H9 (cell line): Measurements from ENCODE around the gene JAML. TPM values are rescaled to one million over a fixed set of nuclear protein-coding genes. Genes with fewer than 3 reads are reported as not detected.

Source experiments
- DNase-seq: peaks from one replicate; pipeline ENCODE4 v3.0.0-alpha.2; 2017
- H2AFZ ChIP-seq: one replicate; pipeline ENCODE4 v1.6.1; 2013; ENCODE audit warnings: mild to moderate bottlenecking, low read length, control low read depth, moderate library complexity
- H2AK5ac ChIP-seq: 2 replicates; pipeline ENCODE4 v1.6.1; 2013; ENCODE audit warnings: low read length, control low read depth, mixed read lengths; ENCODE audit not compliant: insufficient read length
- H2BK120ac ChIP-seq: one replicate; pipeline ENCODE4 v1.6.1; 2013; ENCODE audit warnings: low read depth, mild to moderate bottlenecking, low read length, control low read depth, inconsistent platforms; ENCODE audit not compliant: poor library complexity, severe bottlenecking
- H2BK12ac ChIP-seq: 2 replicates; pipeline ENCODE4 v1.6.1; 2013; ENCODE audit warnings: low read length, control low read depth, mixed read lengths, low read depth; ENCODE audit not compliant: insufficient read length
- H2BK15ac ChIP-seq: 2 replicates; pipeline ENCODE4 v1.6.1; 2013; ENCODE audit warnings: low read depth, low read length, control low read depth
- H2BK20ac ChIP-seq: one replicate; pipeline ENCODE4 v1.6.1; 2013; ENCODE audit warnings: low read depth, mild to moderate bottlenecking, low read length, control low read depth, inconsistent platforms; ENCODE audit not compliant: poor library complexity, severe bottlenecking
- H2BK5ac ChIP-seq: 2 replicates; pipeline ENCODE4 v1.6.1; 2013; ENCODE audit warnings: low read length, control low read depth, mixed read lengths; ENCODE audit not compliant: insufficient read length
- H3K14ac ChIP-seq: 2 replicates; pipeline ENCODE4 v1.6.1; 2013; ENCODE audit warnings: low read length, control low read depth; ENCODE audit not compliant: insufficient read depth
- H3K18ac ChIP-seq: 2 replicates; pipeline ENCODE4 v1.6.1; 2013; ENCODE audit warnings: low read depth, mild to moderate bottlenecking, mixed read lengths, low read length, control low read depth; ENCODE audit not compliant: insufficient read length
- H3K23ac ChIP-seq: 2 replicates; pipeline ENCODE4 v1.6.1; 2013; ENCODE audit warnings: low read length, control low read depth, mixed read lengths, low read depth; ENCODE audit not compliant: insufficient read length
- H3K23me2 ChIP-seq: 2 replicates; pipeline ENCODE4 v1.6.1; 2013; ENCODE audit warnings: low read depth, mild to moderate bottlenecking, mixed read lengths, low read length, control low read depth; ENCODE audit not compliant: insufficient read length, poor library complexity, severe bottlenecking
- H3K27ac ChIP-seq: 2 replicates; pipeline ENCODE4 v1.5.1; 2013; ENCODE audit warnings: low read length, control low read depth, mixed read lengths, low read depth; ENCODE audit not compliant: insufficient read length
- H3K27me3 ChIP-seq: 2 replicates; pipeline ENCODE4 v1.6.1; 2013; ENCODE audit warnings: low read length, control low read depth, inconsistent platforms; ENCODE audit not compliant: insufficient read depth
- H3K4ac ChIP-seq: 2 replicates; pipeline ENCODE4 v1.6.1; 2013; ENCODE audit warnings: low read depth, mild to moderate bottlenecking, control low read depth, inconsistent platforms, low read length, moderate library complexity
- H3K4me1 ChIP-seq: 2 replicates; pipeline ENCODE4 v1.6.1; 2013; ENCODE audit warnings: low read length, control low read depth, inconsistent platforms; ENCODE audit not compliant: insufficient read depth
- H3K4me2 ChIP-seq: 2 replicates; pipeline ENCODE4 v1.6.1; 2013; ENCODE audit warnings: low read length, control low read depth, mixed read lengths; ENCODE audit not compliant: insufficient read length, insufficient read depth
- H3K56ac ChIP-seq: 2 replicates; pipeline ENCODE4 v1.6.1; 2013; ENCODE audit warnings: low read depth, mild to moderate bottlenecking, mixed read lengths, low read length, control low read depth; ENCODE audit not compliant: insufficient read length
- H3K79me1 ChIP-seq: 2 replicates; pipeline ENCODE4 v1.6.1; 2013; ENCODE audit warnings: low read depth, mild to moderate bottlenecking, moderate library complexity, low read length, control low read depth, inconsistent platforms; ENCODE audit not compliant: insufficient read depth, poor library complexity, severe bottlenecking
- H3K79me2 ChIP-seq: 2 replicates; pipeline ENCODE4 v1.6.1; 2013; ENCODE audit warnings: low read length, control low read depth, inconsistent platforms; ENCODE audit not compliant: insufficient read depth
- H3K9ac ChIP-seq: 2 replicates; pipeline ENCODE4 v1.6.1; 2013; ENCODE audit warnings: low read length, control low read depth, mixed read lengths; ENCODE audit not compliant: insufficient read length; ENCODE audit errors: extremely low read depth
- H3K9me3 ChIP-seq: one replicate; pipeline ENCODE4 v1.6.1; 2013; ENCODE audit warnings: low read depth, low read length, inconsistent platforms; ENCODE audit not compliant: control insufficient read depth
- H3T11ph ChIP-seq: one replicate; pipeline ENCODE4 v1.6.1; 2013; ENCODE audit warnings: mild to moderate bottlenecking, low read length, control low read depth, inconsistent platforms
- H4K20me1 ChIP-seq: one replicate; pipeline ENCODE4 v1.6.1; 2013; ENCODE audit not compliant: control insufficient read depth, insufficient read length, insufficient read depth
- H4K5ac ChIP-seq: 2 replicates; pipeline ENCODE4 v1.6.1; 2013; ENCODE audit warnings: low read depth, mild to moderate bottlenecking, mixed read lengths, low read length, control low read depth; ENCODE audit not compliant: insufficient read length
- H4K8ac ChIP-seq: replicated peaks from 2 replicates; pipeline ENCODE4 v1.6.1; 2013; ENCODE audit warnings: low read length, control low read depth, mixed read lengths, low read depth; ENCODE audit not compliant: insufficient read length
- H4K91ac ChIP-seq: 2 replicates; pipeline ENCODE4 v1.6.1; 2013; ENCODE audit warnings: low read depth, mild to moderate bottlenecking, moderate library complexity, mixed read lengths, low read length, control low read depth; ENCODE audit not compliant: insufficient read length
- H3K27ac Mint-ChIP-seq, 3 experiments: 2 replicates in 2 of 3; 3 replicates in 1 of 3; pipeline ENCODE4 v1.8.0; 2020 to 2021; ENCODE audit warnings: mixed read lengths in 3 of 3, mild to moderate bottlenecking in 1 of 3, moderate library complexity in 1 of 3
- H3K27me3 Mint-ChIP-seq: 2 replicates; pipeline ENCODE4 v1.8.0; 2021; ENCODE audit warnings: low read depth, mild to moderate bottlenecking, moderate library complexity, mixed read lengths
- H3K36me3 Mint-ChIP-seq, 3 experiments: 2 replicates in 2 of 3; 3 replicates in 1 of 3; pipeline ENCODE4 v1.8.0; 2020 to 2021; ENCODE audit warnings: low read depth in 3 of 3, mixed read lengths in 3 of 3; ENCODE audit not compliant: insufficient read depth in 1 of 3
- H3K4me1 Mint-ChIP-seq, 2 experiments: 2 replicates each; pipeline ENCODE4 v1.8.0; 2020; ENCODE audit warnings: mixed read lengths in 2 of 2
- H3K4me3 Mint-ChIP-seq, 2 experiments: 2 replicates in 1 of 2; 3 replicates in 1 of 2; pipeline ENCODE4 v1.8.0; 2020 to 2021; ENCODE audit warnings: mild to moderate bottlenecking in 2 of 2, mixed read lengths in 2 of 2, moderate library complexity in 1 of 2
- H3K9me3 Mint-ChIP-seq, 2 experiments: 2 replicates in 1 of 2; 3 replicates in 1 of 2; pipeline ENCODE4 v1.8.0; 2020; ENCODE audit warnings: mild to moderate bottlenecking in 2 of 2, mixed read lengths in 2 of 2, moderate library complexity in 1 of 2
- CTCF ChIP-seq: fragments of 200-600 bp; sonication (generic); conservative IDR thresholded peaks from 3 replicates; pipeline ENCODE4 v1.8.0; 2021; ENCODE audit warnings: antibody characterized with exemption, mild to moderate bottlenecking
- WGBS: extraction: QIAGEN DNeasy Blood & Tissue Kit; methylation state at CpG from one replicate; pipeline ENCODE4 v1.1.7; 2013; ENCODE audit warnings: missing lambda C conversion rate, low lambda C conversion rate, mixed read lengths; ENCODE audit not compliant: insufficient read length; ENCODE audit errors: extremely low coverage; 5-methylcytosine and 5-hydroxymethylcytosine counted together
- total RNA-seq: library from RNA; stranded (reverse); gene quantifications from 2 replicates; pipeline ENCODE4 v1.2.1, GENCODE V29; 2021

The JAML gene
- total RNA-seq, 1 experiment from 2014 or later = 0.48 TPM

GRCh38 chr11:118172356-118172755 lies 52.5 kb downstream of the JAML start:
- Histone ChIP-seq H3K23ac (no peak overlapping the region), H3K4me2 (no peak overlapping the region), H2BK120ac (no peak overlapping the region), H2BK5ac (no peak overlapping the region), H3K4ac (no peak overlapping the region), H2AK5ac (no peak overlapping the region), H4K91ac (no peak overlapping the region), H3K18ac (no peak overlapping the region), H3K79me1 (no peaks in the 10 kb centered on the region), H3K4me1 (peaks cover 6% of the 10 kb centered on the region; the same call in 1 of the 2 replicates), H4K20me1 (no peaks in the 10 kb centered on the region), H2BK12ac (no peak overlapping the region), H2AFZ (no peak overlapping the region), H3K23me2 (peaks cover 13% of the 10 kb centered on the region), H4K8ac (no peak overlapping the region), H3K9ac (no peak overlapping the region), H2BK20ac (no peak overlapping the region), H2BK15ac (no peak overlapping the region), H3K9me3 (no peaks in the 10 kb centered on the region), H3K27ac (no peak overlapping the region), H3K14ac (no peak overlapping the region), H3K27me3 (peaks cover 33% of the 10 kb centered on the region; the same call in 1 of the 2 replicates), H3T11ph (no peak overlapping the region), H4K5ac (no peak overlapping the region), H3K56ac (no peak overlapping the region), H3K79me2 (no peaks in the 10 kb centered on the region)
- no peaks in the 10 kb centered on the region for H3K9me3 Mint-ChIP-seq
- H3K27me3 Mint-ChIP-seq = peaks cover 95% of the 10 kb centered on the region
- no peak for TF ChIP-seq CTCF
- no peaks in the 10 kb centered on the region for H3K36me3 Mint-ChIP-seq
- no CpG with 5 or more reads among the region's 9 CpGs for WGBS
- H3K4me1 Mint-ChIP-seq = peaks cover 42 to 52% of the 10 kb centered on the region in 2 experiments
- H3K27ac Mint-ChIP-seq = no peak overlapping the region
- no peak overlapping the region for H3K4me3 Mint-ChIP-seq
- no peak for DNase-seq
